B cell (primary cell): Measurements from ENCODE around the gene RPTOR.

Source experiments
- EZH2 ChIP-seq: IDR thresholded peaks from 2 replicates; pipeline ENCODE4 v1.6.1; 2012; ENCODE audit warnings: borderline replicate concordance, low read depth, mild to moderate bottlenecking, moderate library complexity, low read length; ENCODE audit not compliant: insufficient read depth, poor library complexity, severe bottlenecking
- TF ChIP-seq, protein P1 (sequence below): fragments of 200-600 bp; IDR thresholded peaks from one replicate; pipeline ENCODE4 v1.8.0; 2022; ENCODE audit warnings: antibody characterized with exemption, mild to moderate bottlenecking

DNA sequence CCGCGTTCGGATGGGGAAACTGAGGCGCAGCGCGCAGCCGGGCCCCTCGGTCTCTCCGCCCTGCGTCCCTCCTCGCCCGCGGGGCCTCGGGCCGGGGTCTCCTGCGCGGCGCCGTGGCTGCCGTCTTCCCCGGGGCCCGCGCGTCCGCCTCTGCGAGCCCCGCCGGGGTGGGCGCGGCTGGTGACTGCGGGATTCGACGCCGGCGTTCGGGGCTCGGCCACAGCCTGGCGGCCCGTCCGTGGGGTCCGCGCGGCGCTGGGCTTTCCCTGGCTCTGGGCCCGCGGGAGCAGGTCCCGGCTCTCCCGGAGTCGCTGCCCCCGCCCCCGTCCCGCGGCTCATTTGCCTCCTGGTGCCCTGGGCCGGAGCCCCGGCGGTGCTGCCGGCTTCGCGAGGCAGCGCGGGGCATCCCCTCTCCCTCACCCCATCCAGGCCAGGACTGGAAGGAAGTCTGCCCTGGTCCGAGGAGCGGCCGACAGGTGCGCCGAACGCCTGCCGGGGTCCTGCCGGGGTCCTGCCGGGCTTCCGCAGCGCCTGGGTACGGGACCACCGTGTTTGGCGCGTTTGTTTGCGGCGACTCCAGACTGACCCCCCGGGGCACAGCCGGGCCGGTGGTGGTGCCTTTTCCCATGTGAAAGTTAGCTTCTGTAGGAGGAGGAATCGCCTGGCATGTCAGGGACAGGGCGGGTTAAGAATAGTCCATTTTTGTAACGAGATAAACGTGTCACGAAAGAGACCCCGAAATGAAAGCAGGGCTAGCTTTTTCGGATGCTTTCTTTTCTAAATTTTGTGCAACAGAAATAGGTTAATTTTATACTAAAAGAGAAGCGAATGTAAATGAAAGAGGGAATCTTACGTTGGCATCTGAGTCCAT is 447.7 kb downstream of the RPTOR start:
- TF ChIP-seq, protein P1, sequence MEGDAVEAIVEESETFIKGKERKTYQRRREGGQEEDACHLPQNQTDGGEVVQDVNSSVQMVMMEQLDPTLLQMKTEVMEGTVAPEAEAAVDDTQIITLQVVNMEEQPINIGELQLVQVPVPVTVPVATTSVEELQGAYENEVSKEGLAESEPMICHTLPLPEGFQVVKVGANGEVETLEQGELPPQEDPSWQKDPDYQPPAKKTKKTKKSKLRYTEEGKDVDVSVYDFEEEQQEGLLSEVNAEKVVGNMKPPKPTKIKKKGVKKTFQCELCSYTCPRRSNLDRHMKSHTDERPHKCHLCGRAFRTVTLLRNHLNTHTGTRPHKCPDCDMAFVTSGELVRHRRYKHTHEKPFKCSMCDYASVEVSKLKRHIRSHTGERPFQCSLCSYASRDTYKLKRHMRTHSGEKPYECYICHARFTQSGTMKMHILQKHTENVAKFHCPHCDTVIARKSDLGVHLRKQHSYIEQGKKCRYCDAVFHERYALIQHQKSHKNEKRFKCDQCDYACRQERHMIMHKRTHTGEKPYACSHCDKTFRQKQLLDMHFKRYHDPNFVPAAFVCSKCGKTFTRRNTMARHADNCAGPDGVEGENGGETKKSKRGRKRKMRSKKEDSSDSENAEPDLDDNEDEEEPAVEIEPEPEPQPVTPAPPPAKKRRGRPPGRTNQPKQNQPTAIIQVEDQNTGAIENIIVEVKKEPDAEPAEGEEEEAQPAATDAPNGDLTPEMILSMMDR = no peak
- no peak for TF ChIP-seq EZH2
